HEK293 (cell line): Measurements from ENCODE around the gene RBBP7.

Experiments used
- CTCF ChIA-PET: fragments of 350-600 bp; formaldehyde crosslinking; extraction: SDS; loops from one replicate; lab custom pipeline; 2021; ENCODE audit warnings: antibody characterized with exemption; lab: Yijun Ruan, JAX
- POLR2A ChIA-PET: fragments of 300-600 bp; formaldehyde crosslinking; extraction: SDS; loops from one replicate; lab custom pipeline; 2020; ENCODE audit warnings: antibody characterized with exemption, inconsistent platforms; lab: Yijun Ruan, JAX
- H3K27ac ChIP-seq: fragments of 200-500 bp; sonication (Bioruptor generic); 2 replicates; pipeline ENCODE4 v1.5.1; 2014; ENCODE audit warnings: low read depth, low read length, control low read depth, inconsistent platforms; ENCODE audit errors: extremely low read depth
- H3K36me3 ChIP-seq, 2 experiments: fragments of 200-500 bp in 1 of 2; sonication (Bioruptor generic) in 1 of 2; 1 replicate in 1 of 2; 2 replicates in 1 of 2; pipeline ENCODE4 v1.5.1; 2014 to 2017; ENCODE audit warnings: inconsistent platforms in 2 of 2, low read length in 2 of 2; ENCODE audit not compliant: control insufficient read depth in 2 of 2, insufficient read depth in 1 of 2
- H3K4me1 ChIP-seq: fragments of 200-500 bp; sonication (Bioruptor generic); 2 replicates; pipeline ENCODE4 v1.5.1; 2014; ENCODE audit warnings: mild to moderate bottlenecking, low read length, inconsistent platforms; ENCODE audit not compliant: control insufficient read depth, insufficient read depth
- H3K4me3 ChIP-seq: 2 replicates; pipeline ENCODE4 v1.5.1; 2011; ENCODE audit warnings: low read depth, mild to moderate bottlenecking, control low read depth, low read length, moderate library complexity
- H3K9me3 ChIP-seq: fragments of 200-500 bp; sonication (Bioruptor generic); 2 replicates; pipeline ENCODE4 v1.5.1; 2014; ENCODE audit warnings: low read depth, low read length, inconsistent platforms; ENCODE audit not compliant: control insufficient read depth, insufficient read depth
- CTCF ChIP-seq: fragments of 450-650 bp; formaldehyde crosslinking; IDR thresholded peaks from 2 replicates; pipeline ENCODE4 v1.5.1; 2016; ENCODE audit warnings: missing biosample characterization, missing genetic modification characterization
- GLI4 ChIP-seq: fragments of 450-650 bp; formaldehyde crosslinking; IDR thresholded peaks from 2 replicates; pipeline ENCODE4 v1.5.1; 2016; ENCODE audit warnings: missing biosample characterization, missing genetic modification characterization
- HOXD13 ChIP-seq: sonication (generic); formaldehyde crosslinking; IDR thresholded peaks from 2 replicates; pipeline ENCODE4 v1.8.0; 2022; ENCODE audit warnings: missing genetic modification reagents, borderline replicate concordance
- PRDM10 ChIP-seq: fragments of 450-650 bp; formaldehyde crosslinking; IDR thresholded peaks from 2 replicates; pipeline ENCODE4 v1.5.1; 2016; ENCODE audit warnings: missing biosample characterization, missing genetic modification characterization
- ZBTB11 ChIP-seq: fragments of 450-650 bp; formaldehyde crosslinking; conservative IDR thresholded peaks from 2 replicates; pipeline ENCODE4 v1.5.1; 2016; ENCODE audit warnings: low read depth, missing biosample characterization, missing genetic modification characterization
- ZFP69B ChIP-seq: fragments of 450-650 bp; formaldehyde crosslinking; IDR thresholded peaks from 2 replicates; pipeline ENCODE4 v1.5.1; 2016; ENCODE audit warnings: missing biosample characterization, missing genetic modification characterization
- ZIC2 ChIP-seq: fragments of 450-650 bp; formaldehyde crosslinking; IDR thresholded peaks from 2 replicates; pipeline ENCODE4 v1.5.1; 2016; ENCODE audit warnings: missing biosample characterization, missing genetic modification characterization
- ZNF449 ChIP-seq: fragments of 450-650 bp; formaldehyde crosslinking; IDR thresholded peaks from 2 replicates; pipeline ENCODE4 v1.5.1; 2017; ENCODE audit warnings: missing biosample characterization, mild to moderate bottlenecking, missing genetic modification characterization, moderate library complexity
- ZNF501 ChIP-seq: fragments of 450-650 bp; formaldehyde crosslinking; IDR thresholded peaks from 2 replicates; pipeline ENCODE4 v1.5.1; 2016; ENCODE audit warnings: missing biosample characterization, missing genetic modification characterization
- ZNF530 ChIP-seq: fragments of 450-650 bp; formaldehyde crosslinking; IDR thresholded peaks from 2 replicates; pipeline ENCODE4 v1.5.1; 2016; ENCODE audit warnings: low read depth, missing biosample characterization, missing genetic modification characterization
- ZNF600 ChIP-seq: fragments of 450-650 bp; formaldehyde crosslinking; IDR thresholded peaks from 2 replicates; pipeline ENCODE4 v1.5.1; 2016; ENCODE audit warnings: missing biosample characterization, missing genetic modification characterization
- ZNF704 ChIP-seq: fragments of 450-650 bp; formaldehyde crosslinking; IDR thresholded peaks from 2 replicates; pipeline ENCODE4 v1.5.1; 2016; ENCODE audit warnings: missing biosample characterization, missing genetic modification characterization

The RBBP7 gene

GRCh38 chrX:16836371-16836770 is 33.8 kb downstream of the RBBP7 start:
- TF ChIP-seq ZNF449 (tag by site-specific recombination) (peak; percentile 50; the same call in 1 of the 2 replicates), ZBTB11 (peak; percentile 49; the same call in 1 of the 2 replicates), CTCF (tag by site-specific recombination) (peak; percentile 92), HOXD13 (CRISPR knock-in tag) (no peak)
- H3K36me3 ChIP-seq: peaks cover 34 to 87% of the 10 kb centered on the region in 2 experiments
- ChIA-PET POLR2A (no interaction called here), CTCF (interaction anchor here (0.6 to 3.2 kb wide), 5 partner anchors 10 to 246 kb away, joined by 3 to 13 read pairs (median 7); no protein-coding TSS in a partner anchor)
- peaks cover 6% of the 10 kb centered on the region; the same call in 1 of the 2 replicates for H3K4me1 ChIP-seq
- H3K4me3 ChIP-seq: no peak overlapping the region
- no peaks in the 10 kb centered on the region for H3K9me3 ChIP-seq
- no peak overlapping the region for H3K27ac ChIP-seq

GRCh38 chrX:16834806-16835205 is 35.4 kb downstream of the RBBP7 start:
- TF ChIP-seq ZNF704 (tag by site-specific recombination) (no peak), ZFP69B (tag by site-specific recombination) (no peak), ZNF501 (tag by site-specific recombination) (no peak), ZIC2 (0 out of 2 replicates have a peak, but pooled peaks have one; percentile 23), ZNF530 (tag by site-specific recombination) (no peak)
- POLR2A ChIA-PET: no interaction called here
- H3K4me3 ChIP-seq: no peak overlapping the region
- no peak overlapping the region for H3K27ac ChIP-seq
- CTCF ChIA-PET: interaction anchor here (0.6 to 2.1 kb wide), 5 partner anchors 9 to 247 kb away, joined by 3 to 10 read pairs (median 3); no protein-coding TSS in a partner anchor
- H3K36me3 ChIP-seq: peaks cover 36 to 90% of the 10 kb centered on the region in 2 experiments
- no peaks in the 10 kb centered on the region for H3K9me3 ChIP-seq
- peaks cover 5% of the 10 kb centered on the region; the same call in 1 of the 2 replicates for H3K4me1 ChIP-seq

DNA sequence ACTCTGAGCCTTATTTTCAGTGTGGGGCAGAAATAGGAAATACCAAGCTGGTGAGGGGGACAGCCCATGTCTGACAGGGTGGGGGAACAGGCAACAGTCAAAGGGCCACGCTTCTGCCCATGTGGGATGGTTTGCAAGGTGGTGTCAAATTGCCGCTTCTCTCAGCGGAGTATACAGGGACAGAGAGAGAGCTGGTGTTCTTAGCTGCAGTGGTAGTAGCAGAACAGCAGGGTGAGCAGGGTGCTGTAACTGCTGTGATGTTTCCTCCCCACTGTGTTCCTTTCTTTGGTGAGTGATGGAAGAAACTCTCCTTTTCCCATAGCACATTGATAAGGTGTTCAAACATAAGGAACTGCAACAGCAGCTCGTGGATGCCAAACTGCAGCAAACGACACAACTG is 37.9 kb downstream of the RBBP7 start:
- peak; percentile 90 for TF ChIP-seq PRDM10 (tag by site-specific recombination)
- 0 out of 2 replicates have a peak, but pooled peaks have one; percentile 16 for TF ChIP-seq ZIC2
- no peak for TF ChIP-seq GLI4 (tag by site-specific recombination)
- TF ChIP-seq ZNF600 (tag by site-specific recombination): peak; percentile 70; the same call in 1 of the 2 replicates
- H3K4me3 ChIP-seq: no peak overlapping the region
- H3K27ac ChIP-seq: no peak overlapping the region
- H3K9me3 ChIP-seq: no peaks in the 10 kb centered on the region
- CTCF ChIA-PET: interaction anchor here (0.5 to 1.1 kb wide), 3 partner anchors 10 to 60 kb away, joined by 3 to 5 read pairs (median 5); no protein-coding TSS in a partner anchor
- peaks cover 28 to 84% of the 10 kb centered on the region in 2 experiments for H3K36me3 ChIP-seq
- peaks cover 7% of the 10 kb centered on the region for H3K4me1 ChIP-seq
- POLR2A ChIA-PET: interaction anchor here (0.8 kb wide), 2 partner anchors 19 to 113 kb away, joined by 3 to 4 read pairs; partner anchors contain the start of gene SYAP1
